GM23248 (cell line): ENCODE data around the gene GCHFR. TPM values are rescaled to one million over a fixed set of nuclear protein-coding genes. Genes with fewer than 3 reads are reported as not detected.

ENCODE experiments used
- DNase-seq: peaks from one replicate; pipeline ENCODE4 v3.0.0-alpha.2; 2015
- H2AFZ ChIP-seq: fragments of 200-600 bp; sonication (generic); 2 replicates; pipeline ENCODE4 v1.6.1; 2016; ENCODE audit warnings: antibody characterized with exemption
- H3F3A ChIP-seq: fragments of 200-600 bp; sonication (generic); 2 replicates; pipeline ENCODE4 v1.6.1; 2016; ENCODE audit warnings: mild to moderate bottlenecking, antibody characterized with exemption, mixed run types; ENCODE audit not compliant: insufficient read depth
- H3K27ac ChIP-seq: fragments of 200-600 bp; sonication (generic); 2 replicates; pipeline ENCODE4 v1.5.1; 2016; ENCODE audit warnings: mild to moderate bottlenecking
- H3K27me3 ChIP-seq: fragments of 200-600 bp; sonication (generic); replicated peaks from 2 replicates; pipeline ENCODE4 v1.6.1; 2016; ENCODE audit warnings: mild to moderate bottlenecking; ENCODE audit not compliant: insufficient read depth
- H3K36me3 ChIP-seq: fragments of 200-600 bp; sonication (generic); 2 replicates; pipeline ENCODE4 v1.6.1; 2016; ENCODE audit warnings: low read depth, mild to moderate bottlenecking
- H3K4me1 ChIP-seq: fragments of 200-600 bp; sonication (generic); 2 replicates; pipeline ENCODE4 v1.6.1; 2016; ENCODE audit warnings: mild to moderate bottlenecking; ENCODE audit not compliant: insufficient read depth
- H3K4me2 ChIP-seq: fragments of 200-600 bp; sonication (generic); one replicate; pipeline ENCODE4 v1.6.1; 2016; ENCODE audit warnings: mild to moderate bottlenecking; ENCODE audit not compliant: unreplicated experiment
- H3K4me3 ChIP-seq: fragments of 200-600 bp; sonication (generic); 2 replicates; pipeline ENCODE4 v1.5.1; 2016; ENCODE audit warnings: mild to moderate bottlenecking
- H3K79me2 ChIP-seq: fragments of 200-600 bp; sonication (generic); 2 replicates; pipeline ENCODE4 v1.6.1; 2016; ENCODE audit warnings: mild to moderate bottlenecking; ENCODE audit not compliant: insufficient read depth
- H3K9ac ChIP-seq: fragments of 200-600 bp; sonication (generic); 2 replicates; pipeline ENCODE4 v1.6.1; 2016; ENCODE audit warnings: mild to moderate bottlenecking
- H3K9me2 ChIP-seq: fragments of 200-600 bp; sonication (generic); 2 replicates; pipeline ENCODE4 v1.6.1; 2016; ENCODE audit warnings: mixed run types, mild to moderate bottlenecking, moderate library complexity; ENCODE audit not compliant: insufficient read depth
- H3K9me3 ChIP-seq: fragments of 200-600 bp; sonication (generic); one replicate; pipeline ENCODE4 v1.6.1; 2017; ENCODE audit warnings: low read depth
- H4K20me1 ChIP-seq: fragments of 200-600 bp; sonication (generic); 2 replicates; pipeline ENCODE4 v1.6.0; 2016; ENCODE audit not compliant: insufficient read depth
- EZH2 ChIP-seq: fragments of 200-600 bp; sonication (generic); IDR thresholded peaks from 2 replicates; pipeline ENCODE4 v1.6.1; 2018; ENCODE audit warnings: antibody characterized with exemption, mild to moderate bottlenecking; ENCODE audit not compliant: insufficient read depth, poor library complexity, severe bottlenecking
- EZH2phosphoT487 ChIP-seq: fragments of 200-600 bp; sonication (generic); IDR thresholded peaks from 2 replicates; pipeline ENCODE4 v1.6.1; 2018; ENCODE audit warnings: antibody characterized with exemption, moderate library complexity, mild to moderate bottlenecking, low read depth; ENCODE audit not compliant: insufficient read depth
- WGBS, 2 experiments: methylation state at CpG; one replicate each; pipeline ENCODE4 v1.1.6; 2015 to 2017; ENCODE audit warnings: low lambda C conversion rate in 2 of 2, low coverage in 1 of 2; ENCODE audit errors: missing lambda C conversion rate in 2 of 2; 5-methylcytosine and 5-hydroxymethylcytosine counted together
- in situ Hi-C: fragments of 300-500 bp; cut with MboI; formaldehyde crosslinking; loops from 2 replicates; pipeline ENCODE4 v1.15.0; 2020
- polyA plus RNA-seq: library from polyadenylated mRNA; unstranded; fragments of >200 nt; fragmentation: Nextera tagmentation; extraction: Ambion mirVana; gene quantifications from 2 replicates; pipeline ENCODE4 v1.2.1, GENCODE V29; 2016
- total RNA-seq: library from RNA; depleted of rRNA; stranded (reverse); fragments of >200 nt; shearing (Covaris generic); gene quantifications from 2 replicates; pipeline ENCODE4 v1.2.3, GENCODE V29; 2014

Gene GCHFR
- total and polyA plus RNA-seq, 2 experiments from 2014 or later, result 0.54 to 2.3 TPM

GRCh38 chr15:40743921-40744814, 19.7 kb upstream of the GCHFR start:
- Histone ChIP-seq H2AFZ (no peak overlapping the region), H3K27me3 (no peaks in the 10 kb centered on the region), H3K4me3 (no peak overlapping the region), H3K36me3 (peaks cover 16% of the 10 kb centered on the region; the same call in 1 of the 2 replicates), H3K27ac (peak overlapping the region; percentile 67), H4K20me1 (no peaks in the 10 kb centered on the region), H3K4me1 (peaks cover 15% of the 10 kb centered on the region), H3K79me2 (no peaks in the 10 kb centered on the region), H3K4me2 (no peak overlapping the region), H3K9ac (peak overlapping the region; percentile 23), H3K9me2 (no peaks in the 10 kb centered on the region), H3K9me3 (no peaks in the 10 kb centered on the region), H3F3A (peaks cover 33% of the 10 kb centered on the region)
- in situ Hi-C loops, result no loop called here
- peak; percentile 93 for DNase-seq
- 32 to 38% methylated on average over 12 of the region's 12 CpGs for WGBS, 2 experiments
- TF ChIP-seq EZH2, result no peak
- TF ChIP-seq EZH2phosphoT487, result no peak

DNA sequence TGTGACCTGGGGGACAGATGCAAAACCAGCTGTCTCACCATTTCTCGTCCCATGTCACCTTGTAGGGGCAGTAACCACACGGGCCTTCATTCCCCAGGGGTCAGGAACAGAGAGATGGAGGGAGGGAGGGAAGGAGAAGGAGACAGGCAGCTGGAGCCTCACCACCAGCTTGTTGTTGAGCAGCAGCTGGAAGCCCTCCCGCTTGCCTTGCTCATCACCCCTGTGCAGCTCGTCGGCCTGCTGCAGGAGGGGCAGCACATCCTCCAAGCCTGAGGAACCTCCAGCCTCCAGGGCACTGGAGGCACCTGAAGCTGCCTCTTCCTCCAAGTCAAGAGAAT, 19.1 kb upstream of the GCHFR start:
- Histone ChIP-seq H3K9ac (no peak overlapping the region), H3K36me3 (peaks cover 16% of the 10 kb centered on the region; the same call in 1 of the 2 replicates)
- no peak for DNase-seq

GRCh38 chr15:40746916-40747418, 16.9 kb upstream of the GCHFR start:
- in situ Hi-C loops, result no loop called here
- H2AFZ ChIP-seq, result no peak overlapping the region
- no peaks in the 10 kb centered on the region for H4K20me1 ChIP-seq
- H3K4me2 ChIP-seq, result no peak overlapping the region
- TF ChIP-seq EZH2 (no peak), EZH2phosphoT487 (no peak)
- peak; percentile 40 for DNase-seq
- H3K9me3 ChIP-seq, result no peaks in the 10 kb centered on the region
- H3K79me2 ChIP-seq, result peaks cover 8% of the 10 kb centered on the region
- no peaks in the 10 kb centered on the region for H3K9me2 ChIP-seq
- peaks cover 15% of the 10 kb centered on the region for H3K4me1 ChIP-seq
- no peak overlapping the region for H3K4me3 ChIP-seq
- no peak overlapping the region for H3K27ac ChIP-seq
- H3F3A ChIP-seq, result peaks cover 33% of the 10 kb centered on the region
- peaks cover 25% of the 10 kb centered on the region for H3K36me3 ChIP-seq
- no peak overlapping the region for H3K9ac ChIP-seq
- 63 to 76% methylated on average over 3 of the region's 3 CpGs for WGBS, 2 experiments
- H3K27me3 ChIP-seq, result no peaks in the 10 kb centered on the region

More for the DNA sequence above, 19.1 kb upstream of the GCHFR start:
- peaks cover 33% of the 10 kb centered on the region for H3F3A ChIP-seq
- H3K4me1 ChIP-seq, result peaks cover 15% of the 10 kb centered on the region
- H4K20me1 ChIP-seq, result no peaks in the 10 kb centered on the region
- 80 to 84% methylated on average over 5 of the region's 5 CpGs for WGBS, 2 experiments
- H3K27ac ChIP-seq, result peak overlapping the region; percentile 67
- no peaks in the 10 kb centered on the region for H3K9me2 ChIP-seq
- no peak overlapping the region for H3K4me3 ChIP-seq
- no peak overlapping the region for H3K4me2 ChIP-seq
- no peaks in the 10 kb centered on the region for H3K79me2 ChIP-seq
- no peaks in the 10 kb centered on the region for H3K27me3 ChIP-seq
- TF ChIP-seq EZH2 (no peak), EZH2phosphoT487 (no peak)
- no peak overlapping the region for H2AFZ ChIP-seq
- in situ Hi-C loops, result no loop called here
- H3K9me3 ChIP-seq, result no peaks in the 10 kb centered on the region

DNA sequence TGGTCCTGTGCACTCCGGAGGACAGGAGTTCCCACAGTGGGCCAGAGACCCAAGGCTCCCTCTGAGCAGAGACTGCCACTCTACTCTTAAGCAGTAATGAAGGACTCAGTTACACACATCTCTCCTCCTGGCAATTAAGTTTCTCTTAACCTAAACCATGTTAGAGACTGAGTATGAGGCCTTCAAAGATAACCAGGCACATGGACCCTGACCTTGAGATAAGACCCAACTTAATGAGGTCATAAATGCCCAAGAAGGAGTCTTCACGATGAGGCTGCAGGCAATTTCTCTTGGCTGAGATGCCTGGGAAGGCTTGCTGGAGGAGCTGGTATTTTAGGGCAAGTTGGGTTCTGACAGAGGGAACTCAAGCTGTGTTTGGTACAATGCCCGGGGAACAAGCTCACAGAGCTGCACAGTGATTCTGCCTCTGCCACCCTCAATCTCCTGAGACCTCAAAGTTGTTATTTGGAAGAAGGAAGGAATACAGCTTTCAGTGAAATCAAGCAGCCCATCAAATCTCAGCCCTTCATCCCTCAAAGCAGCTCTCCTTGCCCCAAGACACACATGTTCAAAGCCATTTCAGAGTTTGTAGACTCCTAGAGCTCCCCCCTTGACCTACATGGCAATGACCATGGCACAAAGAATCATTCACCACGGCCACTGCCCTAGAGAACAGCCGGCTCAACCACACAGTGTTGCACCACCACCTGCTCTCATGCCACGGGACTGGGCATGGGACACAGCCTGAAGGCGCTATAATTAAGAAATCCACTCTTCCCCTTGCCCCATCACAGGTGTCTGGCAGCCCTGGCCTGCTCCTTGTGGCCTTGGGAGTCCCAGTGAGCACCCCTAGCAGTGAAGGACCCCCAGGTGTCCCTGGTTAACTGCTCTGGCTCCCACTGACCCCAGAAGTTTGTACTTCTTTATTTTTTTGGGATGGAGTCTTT, 15.9 kb upstream of the GCHFR start:
- Histone ChIP-seq H3K4me1 (peaks cover 11% of the 10 kb centered on the region), H3K27me3 (no peaks in the 10 kb centered on the region), H3K4me3 (no peak overlapping the region), H2AFZ (no peak overlapping the region), H3K9ac (no peak overlapping the region), H3K4me2 (no peak overlapping the region), H3K27ac (no peak overlapping the region), H4K20me1 (no peaks in the 10 kb centered on the region), H3K9me3 (no peaks in the 10 kb centered on the region), H3K36me3 (peaks cover 18% of the 10 kb centered on the region; the same call in 1 of the 2 replicates), H3F3A (peaks cover 25% of the 10 kb centered on the region), H3K79me2 (peaks cover 18% of the 10 kb centered on the region), H3K9me2 (no peaks in the 10 kb centered on the region)
- DNase-seq, result no peak
- WGBS, 2 experiments, result 82 to 88% methylated on average over 6 to 7 of the region's 7 CpGs
- in situ Hi-C loops, result no loop called here
- TF ChIP-seq EZH2 (no peak), EZH2phosphoT487 (no peak)
